Measurements from ENCODE around the gene SF3B5.

- TF ChIP-seq, protein P1, sequence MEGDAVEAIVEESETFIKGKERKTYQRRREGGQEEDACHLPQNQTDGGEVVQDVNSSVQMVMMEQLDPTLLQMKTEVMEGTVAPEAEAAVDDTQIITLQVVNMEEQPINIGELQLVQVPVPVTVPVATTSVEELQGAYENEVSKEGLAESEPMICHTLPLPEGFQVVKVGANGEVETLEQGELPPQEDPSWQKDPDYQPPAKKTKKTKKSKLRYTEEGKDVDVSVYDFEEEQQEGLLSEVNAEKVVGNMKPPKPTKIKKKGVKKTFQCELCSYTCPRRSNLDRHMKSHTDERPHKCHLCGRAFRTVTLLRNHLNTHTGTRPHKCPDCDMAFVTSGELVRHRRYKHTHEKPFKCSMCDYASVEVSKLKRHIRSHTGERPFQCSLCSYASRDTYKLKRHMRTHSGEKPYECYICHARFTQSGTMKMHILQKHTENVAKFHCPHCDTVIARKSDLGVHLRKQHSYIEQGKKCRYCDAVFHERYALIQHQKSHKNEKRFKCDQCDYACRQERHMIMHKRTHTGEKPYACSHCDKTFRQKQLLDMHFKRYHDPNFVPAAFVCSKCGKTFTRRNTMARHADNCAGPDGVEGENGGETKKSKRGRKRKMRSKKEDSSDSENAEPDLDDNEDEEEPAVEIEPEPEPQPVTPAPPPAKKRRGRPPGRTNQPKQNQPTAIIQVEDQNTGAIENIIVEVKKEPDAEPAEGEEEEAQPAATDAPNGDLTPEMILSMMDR (IDR thresholded peaks at IDR 0.05; ENCODE audit: control extremely low read depth in 1 of 3, insufficient read depth in 1 of 3, low read depth in 1 of 3, low read length in 3 of 3), result no peak
- TF ChIP-seq POLR2AphosphoS5 (IDR thresholded peaks at IDR 0.05; ENCODE audit: low read depth, low read length) (no peak), NRF1 (IDR thresholded peaks at IDR 0.05; ENCODE audit: low read depth, low read length) (no peak), POLR2A (IDR thresholded peaks at IDR 0.05; ENCODE audit: control extremely low read depth in 1 of 2, low read depth in 2 of 2, low read length in 2 of 2) (no peak), TAF1 (IDR thresholded peaks at IDR 0.05; ENCODE audit: low read depth, low read length) (no peak), EZH2 (IDR thresholded peaks at IDR 0.05; ENCODE audit: low read depth, low read length, severe bottlenecking) (no peak), RFX5 (IDR thresholded peaks at IDR 0.05; ENCODE audit: borderline replicate concordance, low read depth, low read length) (no peak), CREB1 (IDR thresholded peaks at IDR 0.05) (no peak), YY1 (IDR thresholded peaks at IDR 0.05; ENCODE audit: low read depth, low read length) (no peak), SRF (IDR thresholded peaks at IDR 0.05; ENCODE audit: low read depth, low read length) (no peak), ATF2 (IDR thresholded peaks at IDR 0.05; ENCODE audit: low read length) (no peak), SIN3A (conservative IDR thresholded peaks at IDR 0.05 in 1 of 2, IDR thresholded peaks at IDR 0.05 in 1 of 2; ENCODE audit: low read depth in 1 of 2, low read length in 2 of 2) (no peak), GTF2F1 (IDR thresholded peaks at IDR 0.05; ENCODE audit: borderline replicate concordance, low read depth, low read length) (no peak)
Measured at GRCh38 chr6:144106206-144106605, 10.8 kb upstream of the SF3B5 start.
